Measurements from ENCODE around the gene ZNF431.
"Not testable (repeated sequence)": the region's sequence is repeated elsewhere in the genome, so short reads cannot be mapped to it uniquely, and the experiment has no call there.

The ZNF431 gene

DNA sequence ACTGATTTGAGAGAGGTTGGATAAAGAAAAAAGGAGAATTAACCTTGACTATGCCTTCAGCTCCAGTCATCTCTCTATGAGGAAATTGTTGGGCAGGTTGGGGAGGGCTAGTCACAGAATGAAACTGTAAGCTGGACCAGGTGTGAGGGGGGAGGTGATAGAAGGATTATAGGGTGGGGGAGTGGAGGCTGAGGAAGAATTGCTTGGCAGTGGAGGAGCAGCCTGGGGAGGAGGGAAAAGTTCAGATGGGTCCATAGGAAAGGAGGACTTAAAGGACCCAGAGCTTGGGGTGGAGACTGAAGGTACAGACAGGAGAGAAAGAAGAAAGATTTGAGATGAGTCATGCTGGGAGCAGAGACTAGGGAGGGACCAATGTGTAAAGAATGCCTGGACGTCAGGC, 8.2 kb upstream of the ZNF431 start:
- Mint-ChIP-seq H3K27ac (no peak overlapping the region), H3K4me1 (no peaks in the 10 kb centered on the region), H3K9me3 (no peaks in the 10 kb centered on the region), H3K4me3 (no peak overlapping the region), H3K27me3 (peaks cover 3% of the 10 kb centered on the region), H3K36me3 (peaks cover 1% of the 10 kb centered on the region)

DNA sequence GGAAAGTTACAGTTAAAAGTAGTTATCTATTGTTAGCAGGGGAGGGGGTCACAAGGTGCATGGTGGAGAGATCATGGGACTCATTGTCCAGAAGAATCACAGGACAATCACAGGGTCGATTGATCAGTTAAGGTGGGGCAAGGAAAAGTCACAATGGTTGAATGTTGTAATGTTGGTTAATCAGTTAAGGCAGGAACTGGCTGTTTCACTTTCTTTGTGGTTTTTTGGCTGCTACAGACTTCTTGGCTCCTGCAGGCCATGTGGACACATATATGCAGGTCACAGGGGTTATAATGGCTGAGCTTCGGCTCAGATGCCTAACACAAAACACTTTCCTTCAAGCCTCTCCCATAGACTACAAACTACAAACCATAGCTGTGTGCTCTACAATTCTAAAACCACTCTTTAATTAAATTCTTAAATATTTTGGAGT, 6.9 kb upstream of the ZNF431 start:
- Mint-ChIP-seq H3K4me3 (no peak overlapping the region), H3K36me3 (peaks cover 1% of the 10 kb centered on the region), H3K4me1 (no peaks in the 10 kb centered on the region), H3K27ac (no peak overlapping the region), H3K9me3 (no peaks in the 10 kb centered on the region), H3K27me3 (peaks cover 3% of the 10 kb centered on the region)

DNA sequence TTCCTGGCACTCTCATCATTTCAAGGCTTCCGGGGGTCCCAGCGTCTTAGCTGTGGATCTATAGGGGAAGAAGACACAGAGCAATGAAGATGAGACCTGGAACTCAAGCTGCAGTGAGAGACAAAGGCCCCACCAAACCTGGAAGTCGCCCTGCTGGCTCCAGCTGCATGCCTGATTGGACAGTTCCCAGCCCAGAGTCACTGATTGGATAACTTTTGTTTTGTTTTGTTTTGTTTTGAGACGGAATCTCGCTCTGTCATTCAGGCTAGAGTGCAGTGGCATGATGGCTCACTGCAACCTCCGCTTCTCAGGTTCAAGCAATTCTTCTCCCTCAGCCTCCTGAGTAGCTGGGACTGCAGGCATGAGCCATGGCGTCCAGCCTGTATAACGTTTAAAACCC, 6.4 kb upstream of the ZNF431 start:
- no peak overlapping the region for H3K27ac Mint-ChIP-seq
- H3K27me3 Mint-ChIP-seq = peaks cover 3% of the 10 kb centered on the region
- no peaks in the 10 kb centered on the region for H3K9me3 Mint-ChIP-seq
- H3K4me1 Mint-ChIP-seq = peaks cover 1% of the 10 kb centered on the region
- no peak overlapping the region for H3K4me3 Mint-ChIP-seq
- H3K36me3 Mint-ChIP-seq = peaks cover 1% of the 10 kb centered on the region

DNA sequence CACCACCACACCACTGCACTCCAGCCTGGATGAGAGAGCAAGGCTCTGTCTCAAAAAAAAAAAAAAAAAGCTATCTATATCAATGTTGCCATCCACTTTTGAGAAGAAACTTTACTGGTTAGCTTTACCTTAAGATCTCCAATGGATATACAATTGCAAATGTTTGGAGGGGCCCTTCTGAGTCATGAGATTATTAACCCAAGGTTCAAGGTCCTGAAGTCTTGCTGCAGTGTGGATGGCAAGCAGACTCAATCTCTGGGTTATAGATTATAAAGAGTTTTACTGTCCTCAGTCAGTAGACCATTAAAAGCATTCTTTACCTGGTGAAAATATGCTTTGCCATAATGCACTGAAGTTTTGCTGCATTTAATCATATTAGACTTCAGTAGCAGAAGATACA, 3.7 kb upstream of the ZNF431 start:
- Mint-ChIP-seq H3K36me3 (peaks cover 4% of the 10 kb centered on the region), H3K4me3 (no peak overlapping the region), H3K27me3 (peaks cover 3% of the 10 kb centered on the region), H3K9me3 (no peaks in the 10 kb centered on the region), H3K4me1 (peaks cover 19% of the 10 kb centered on the region), H3K27ac (no peak overlapping the region)

DNA sequence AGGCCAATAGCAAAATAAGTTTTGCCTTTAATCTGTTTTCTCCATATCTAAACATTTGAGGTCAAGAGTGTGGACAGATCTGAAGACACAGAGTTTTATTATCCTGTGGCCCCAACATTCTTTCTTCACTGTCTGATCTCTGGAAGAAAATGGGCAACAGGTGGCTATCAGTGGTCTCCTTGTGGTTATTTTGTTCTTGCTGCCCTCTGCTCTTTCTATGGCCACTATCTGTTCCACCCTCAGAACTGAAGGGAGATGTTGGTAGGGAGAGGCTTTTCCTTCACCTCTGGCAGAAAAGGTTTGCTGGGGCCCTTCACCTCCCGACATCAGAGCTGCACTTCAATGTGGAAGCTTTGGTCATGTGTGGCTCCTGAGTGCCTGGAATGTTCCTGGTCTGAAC, 834 bp upstream of the ZNF431 start:
- H3K4me3 Mint-ChIP-seq, H3K27me3 Mint-ChIP-seq, H3K9me3 Mint-ChIP-seq, H3K27ac Mint-ChIP-seq: not testable (repeated sequence)
- Mint-ChIP-seq H3K36me3 (peaks cover 16% of the 10 kb centered on the region), H3K4me1 (peaks cover 42% of the 10 kb centered on the region)

DNA sequence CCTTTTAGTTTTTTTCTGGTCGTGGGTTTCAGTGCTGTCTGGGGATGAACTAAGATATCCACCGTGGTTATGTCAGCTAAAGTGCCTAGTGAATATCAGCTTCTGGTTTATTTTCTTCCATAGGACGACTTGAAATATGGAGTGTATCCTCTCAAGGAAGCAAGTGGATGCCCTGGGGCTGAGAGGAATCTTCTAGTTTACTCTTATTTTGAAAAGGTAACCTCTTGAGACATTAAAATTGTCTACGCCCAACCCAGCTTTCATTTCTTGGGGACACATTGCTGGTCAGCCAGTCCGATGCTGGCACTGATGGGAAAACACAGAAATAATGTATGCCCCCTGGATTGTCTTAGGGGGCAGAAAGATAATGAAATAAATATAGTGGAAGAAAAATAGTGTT, 1.6 kb downstream of the ZNF431 start:
- Mint-ChIP-seq H3K27ac (peak overlapping the region; percentile 59), H3K4me1 (peaks cover 56% of the 10 kb centered on the region), H3K9me3 (no peaks in the 10 kb centered on the region), H3K4me3 (peak overlapping the region; percentile 70), H3K27me3 (no peaks in the 10 kb centered on the region), H3K36me3 (peaks cover 27% of the 10 kb centered on the region)

DNA sequence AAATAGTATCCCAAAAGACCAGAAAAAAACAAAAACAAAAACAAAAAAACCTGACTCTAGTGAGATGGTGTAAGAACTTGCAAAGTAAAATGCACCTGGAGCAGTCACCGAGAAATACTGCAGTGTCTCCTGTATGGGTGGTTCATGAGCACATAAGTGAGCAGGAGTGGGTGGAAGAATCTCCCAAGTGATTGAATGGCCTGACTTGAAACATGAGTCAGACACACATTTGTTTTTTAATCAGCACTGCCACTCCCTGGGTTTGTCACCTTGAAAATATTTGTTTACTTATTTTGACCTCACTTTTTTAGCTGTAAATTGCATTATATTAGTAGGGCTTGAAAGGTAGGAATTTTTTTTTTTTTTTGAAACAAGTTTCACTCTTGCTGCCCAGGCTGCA, 2.0 kb downstream of the ZNF431 start:
- Mint-ChIP-seq H3K36me3 (peaks cover 30% of the 10 kb centered on the region), H3K27ac (peak overlapping the region; percentile 59), H3K4me3 (peak overlapping the region; percentile 70), H3K4me1 (peaks cover 60% of the 10 kb centered on the region), H3K9me3 (no peaks in the 10 kb centered on the region), H3K27me3 (no peaks in the 10 kb centered on the region)

DNA sequence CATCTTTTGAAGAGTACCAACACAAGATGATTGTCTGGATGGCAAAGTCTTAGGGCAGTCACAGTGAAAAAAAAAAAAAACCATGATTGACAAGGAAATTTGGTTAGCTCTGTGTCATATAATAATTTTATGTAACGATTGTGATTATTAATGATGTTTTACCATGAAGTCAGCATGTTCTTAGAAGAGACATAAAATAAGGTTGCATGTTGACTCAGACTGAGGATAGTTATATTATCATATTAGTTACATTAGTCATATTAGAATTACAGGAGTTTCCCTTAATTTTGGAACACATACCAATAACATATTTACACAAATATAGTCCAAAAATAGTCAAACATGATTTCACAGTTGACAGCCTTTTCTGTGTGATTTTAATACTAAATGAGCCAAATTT, 5.7 kb downstream of the ZNF431 start:
- Mint-ChIP-seq H3K4me3 (no peak overlapping the region), H3K27me3 (no peaks in the 10 kb centered on the region), H3K36me3 (peaks cover 57% of the 10 kb centered on the region), H3K27ac (no peak overlapping the region), H3K4me1 (peaks cover 57% of the 10 kb centered on the region), H3K9me3 (no peaks in the 10 kb centered on the region)

DNA sequence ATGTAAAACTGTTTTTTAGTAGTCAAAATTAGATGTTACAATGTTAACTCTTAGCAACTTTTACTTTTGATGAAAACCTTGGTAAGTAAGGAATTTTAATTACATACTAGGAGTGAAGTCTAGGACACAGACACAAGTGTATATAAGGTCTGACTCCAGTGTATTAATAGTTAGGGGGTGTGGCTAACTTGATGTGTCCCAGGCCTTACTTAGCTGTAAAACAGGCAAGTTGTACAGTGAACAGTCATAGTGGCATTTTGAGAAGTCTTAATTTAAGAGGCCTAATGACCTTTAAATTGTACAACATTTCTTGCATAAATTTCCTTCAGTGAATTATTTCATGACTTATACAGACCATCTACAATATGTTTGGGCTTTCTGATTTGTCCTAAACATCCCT, 6.8 kb downstream of the ZNF431 start:
- Mint-ChIP-seq H3K4me3 (no peak overlapping the region), H3K9me3 (no peaks in the 10 kb centered on the region), H3K27me3 (no peaks in the 10 kb centered on the region), H3K27ac (no peak overlapping the region), H3K4me1 (peaks cover 46% of the 10 kb centered on the region), H3K36me3 (peaks cover 62% of the 10 kb centered on the region)

DNA sequence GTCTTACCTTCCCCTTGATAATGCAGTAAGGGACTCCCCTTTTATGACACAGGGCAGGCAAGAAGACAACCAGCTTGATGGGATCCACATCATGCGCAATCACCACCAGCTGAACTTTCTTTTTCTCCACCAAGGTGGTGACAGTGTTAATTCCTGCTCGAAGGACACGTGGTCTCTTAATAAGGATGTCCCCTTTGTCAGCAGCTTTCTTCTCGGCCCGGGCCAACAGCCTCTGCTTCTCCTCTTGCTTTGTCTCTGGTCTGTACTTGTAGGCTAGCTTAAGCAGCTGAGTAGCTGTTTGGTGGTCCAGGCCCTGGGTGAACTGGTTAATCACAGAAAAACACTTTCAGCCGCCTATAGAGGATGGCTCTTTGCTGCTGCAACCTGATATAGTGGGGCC, 8.0 kb downstream of the ZNF431 start:
- Mint-ChIP-seq H3K4me1 (peaks cover 36% of the 10 kb centered on the region), H3K4me3 (no peak overlapping the region), H3K27ac (no peak overlapping the region), H3K36me3 (peaks cover 60% of the 10 kb centered on the region), H3K27me3 (no peaks in the 10 kb centered on the region), H3K9me3 (no peaks in the 10 kb centered on the region)

DNA sequence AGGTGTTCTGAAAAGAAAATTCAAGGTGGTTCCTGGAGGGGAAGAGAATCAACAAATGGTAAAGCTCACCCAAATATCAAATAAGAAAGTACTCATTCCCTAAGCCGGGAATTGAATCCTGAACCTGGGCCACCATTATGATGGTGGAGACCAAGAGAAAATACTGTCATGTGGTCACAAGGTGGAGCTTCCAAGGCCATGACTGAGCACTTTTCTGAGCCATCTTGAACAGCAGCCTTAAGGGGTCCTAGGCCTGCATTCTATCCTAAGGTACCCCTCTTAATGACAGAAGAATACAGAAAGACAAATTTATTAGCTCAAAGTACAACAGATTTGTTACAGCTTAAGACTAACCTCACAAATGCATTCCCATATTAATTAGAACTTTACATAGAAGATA, 9.6 kb downstream of the ZNF431 start:
- Mint-ChIP-seq H3K4me3 (no peak overlapping the region), H3K9me3 (no peaks in the 10 kb centered on the region), H3K36me3 (peaks cover 65% of the 10 kb centered on the region), H3K27ac (no peak overlapping the region), H3K4me1 (peaks cover 32% of the 10 kb centered on the region), H3K27me3 (no peaks in the 10 kb centered on the region)

DNA sequence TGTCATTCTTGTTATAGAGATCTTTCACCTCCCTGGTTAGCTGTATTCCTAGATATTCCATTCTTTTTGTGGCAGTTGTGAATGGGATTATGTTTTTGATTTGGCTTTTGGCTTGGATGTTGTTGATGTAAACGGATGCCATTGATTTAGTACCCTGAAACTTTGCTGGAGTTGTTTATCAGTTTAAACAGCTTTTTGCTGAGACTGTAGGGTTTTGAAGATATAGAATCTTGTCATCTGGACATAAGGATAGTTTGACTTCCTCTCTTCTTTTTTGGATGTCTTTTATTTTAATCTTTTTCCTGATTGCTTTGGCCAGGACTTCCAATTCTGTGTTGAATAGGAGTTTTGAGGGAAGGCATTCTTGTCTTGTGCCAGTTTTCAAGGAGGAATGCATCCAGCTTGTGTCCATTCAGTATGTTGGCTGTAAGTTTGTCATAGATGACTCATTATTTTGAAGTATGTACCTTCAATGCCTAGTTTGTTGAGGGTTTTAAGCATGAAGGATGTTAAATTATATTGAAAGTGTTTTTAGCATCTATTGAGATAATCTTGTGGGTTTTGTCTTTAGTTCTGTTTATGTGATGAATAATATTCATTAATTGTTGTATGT, 16.8 kb downstream of the ZNF431 start:
- Mint-ChIP-seq H3K4me1 (peaks cover 30% of the 10 kb centered on the region), H3K27me3 (no peaks in the 10 kb centered on the region), H3K9me3 (peaks cover 5% of the 10 kb centered on the region), H3K4me3 (no peak overlapping the region), H3K36me3 (peaks cover 43% of the 10 kb centered on the region), H3K27ac (peak overlapping the region; percentile 68)

DNA sequence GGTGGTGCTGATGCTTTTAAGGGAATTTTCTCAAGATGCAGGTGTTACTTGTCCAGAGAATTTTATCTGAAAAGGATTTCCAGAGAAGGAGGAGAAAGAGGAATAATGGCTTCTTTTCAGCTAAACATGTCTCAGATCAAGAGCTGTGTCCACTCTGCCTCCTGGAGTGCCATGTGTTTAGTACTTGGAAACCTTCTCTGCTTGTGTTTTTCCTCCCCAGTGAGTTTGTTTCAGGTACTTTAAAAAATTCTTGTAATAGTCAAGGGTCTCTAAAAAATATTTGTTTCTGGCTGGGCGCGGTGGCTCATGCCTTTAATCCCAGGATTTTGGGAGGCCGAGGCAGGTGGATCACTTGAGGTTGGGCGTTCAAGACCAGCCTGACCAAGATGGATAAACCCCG, 22.7 kb downstream of the ZNF431 start:
- no peak overlapping the region for H3K4me3 Mint-ChIP-seq

DNA sequence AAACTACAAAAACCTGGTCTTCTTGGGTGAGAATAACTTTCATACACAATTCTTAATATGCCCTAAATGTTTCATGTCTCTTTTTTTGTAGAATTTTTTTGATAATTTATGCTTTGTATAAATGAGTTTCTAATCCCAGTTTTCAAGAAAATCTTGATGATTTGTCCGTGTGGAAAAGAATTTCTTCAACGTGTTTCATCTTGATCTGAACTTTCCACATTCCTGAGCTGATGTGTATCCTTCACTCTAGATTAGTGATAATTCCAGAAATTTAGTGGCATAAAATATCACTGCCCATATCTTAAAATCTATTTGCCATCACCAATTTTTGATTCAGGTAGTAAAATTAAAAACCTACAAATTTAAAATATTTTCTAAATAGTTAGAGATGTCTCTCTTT, 24.6 kb downstream of the ZNF431 start:
- H3K27ac Mint-ChIP-seq = no peak overlapping the region

More for the DNA sequence above, 22.7 kb downstream of the ZNF431 start:
- Mint-ChIP-seq H3K9me3 (no peaks in the 10 kb centered on the region), H3K4me1 (peaks cover 20% of the 10 kb centered on the region), H3K27me3 (no peaks in the 10 kb centered on the region), H3K36me3 (peaks cover 38% of the 10 kb centered on the region), H3K27ac (no peak overlapping the region)

DNA sequence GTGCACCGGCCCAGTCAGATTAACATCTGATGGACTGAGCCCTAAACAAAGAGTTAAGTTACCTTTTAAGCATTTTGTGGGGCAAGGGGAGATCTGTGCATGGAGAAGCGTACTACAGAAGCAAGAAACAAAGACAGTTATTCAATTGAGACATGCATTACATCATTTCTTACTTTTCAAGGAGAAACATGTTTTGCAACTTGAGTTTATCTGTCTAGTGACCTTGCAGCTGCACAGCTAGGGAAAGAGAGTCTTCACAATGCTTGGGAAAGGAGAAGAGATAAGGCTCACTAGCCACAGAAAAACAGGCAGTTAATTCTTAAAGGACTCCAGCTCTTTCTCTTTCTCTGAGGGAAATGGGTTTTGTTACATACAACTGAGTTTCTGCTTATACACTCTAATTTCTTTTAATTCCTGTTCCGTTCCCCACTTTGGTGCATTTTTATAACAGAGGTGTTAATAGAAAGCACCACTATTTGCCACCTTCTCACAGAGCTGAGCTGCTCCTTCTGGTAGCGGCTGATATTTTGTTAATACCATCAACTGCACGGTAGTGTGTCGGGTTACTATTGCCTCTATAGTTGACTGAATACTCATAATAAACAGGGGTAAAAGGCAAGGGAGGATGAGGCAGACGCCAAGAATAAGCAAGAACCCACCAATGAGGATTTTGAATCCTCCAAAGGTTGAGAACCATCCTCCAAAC, 55.9 kb downstream of the ZNF431 start:
- Mint-ChIP-seq H3K4me1 (no peaks in the 10 kb centered on the region), H3K9me3 (peaks cover 7% of the 10 kb centered on the region), H3K27ac (no peak overlapping the region), H3K27me3 (peaks cover 1% of the 10 kb centered on the region), H3K36me3 (no peaks in the 10 kb centered on the region), H3K4me3 (no peak overlapping the region)

More for the DNA sequence above, 24.6 kb downstream of the ZNF431 start:
- Mint-ChIP-seq H3K36me3 (peaks cover 37% of the 10 kb centered on the region), H3K4me1 (peaks cover 7% of the 10 kb centered on the region), H3K4me3 (no peak overlapping the region), H3K27me3 (no peaks in the 10 kb centered on the region), H3K9me3 (no peaks in the 10 kb centered on the region)

DNA sequence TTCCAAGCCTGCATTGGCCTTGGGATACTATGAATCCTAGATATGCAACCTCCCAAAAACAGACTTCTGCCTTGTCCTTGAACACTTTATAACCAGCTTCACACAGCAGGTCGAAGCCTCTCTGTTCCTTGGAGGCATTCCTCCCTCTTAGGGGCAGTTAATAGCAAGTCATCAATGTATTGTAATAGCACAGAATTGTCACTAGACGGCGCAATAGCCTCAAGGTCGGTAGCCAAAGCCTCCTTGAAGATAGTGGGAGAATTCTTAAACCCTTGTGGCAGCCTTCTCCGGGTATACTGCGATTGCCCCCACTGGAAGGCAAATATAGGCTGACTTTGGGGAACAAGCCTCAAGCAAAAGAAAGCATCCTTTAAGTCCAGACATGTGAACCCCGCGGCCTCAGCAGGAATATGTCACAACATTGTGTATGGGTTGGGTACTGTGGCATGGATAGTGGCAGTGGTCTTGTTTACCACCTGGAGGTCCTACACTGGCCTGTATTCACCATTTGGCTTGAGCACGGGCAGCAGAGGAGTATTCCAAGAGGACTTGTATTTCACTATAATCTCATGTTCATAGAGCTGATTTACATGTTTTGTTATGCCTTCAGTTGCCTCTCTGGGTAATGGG, 61.1 kb downstream of the ZNF431 start:
- Mint-ChIP-seq H3K9me3 (no peaks in the 10 kb centered on the region), H3K36me3 (no peaks in the 10 kb centered on the region), H3K27ac (no peak overlapping the region)

More for the DNA sequence above, 61.1 kb downstream of the ZNF431 start:
- Mint-ChIP-seq H3K27me3 (peaks cover 2% of the 10 kb centered on the region), H3K4me3 (no peak overlapping the region), H3K4me1 (no peaks in the 10 kb centered on the region)

All from activated naive CD4-positive, alpha-beta T cell treated with anti-CD3 and anti-CD28 coated beads, Interleukin-2, amount 50 U/mL, for 24 hours (primary cell).